GM19463 (cell line): ENCODE data around the gene NUDCD3.
"Not testable (repeated sequence)": the region's sequence is repeated elsewhere in the genome, so short reads cannot be mapped to it uniquely, and the experiment has no call there.

Experiments
- ATAC-seq: cut with Tn5 transposase; IDR thresholded peaks from one replicate; pipeline ENCODE4 v1.9.1; 2021; ENCODE audit warnings: mild to moderate bottlenecking, moderate library complexity; ENCODE audit not compliant: unreplicated experiment

The NUDCD3 gene

GRCh38 chr7:44518761-44519160, 28.3 kb upstream of the NUDCD3 start:
- no peak for ATAC-seq

- ATAC-seq, result no peak
These were observed 26.7 kb upstream of the NUDCD3 start for GRCh38 chr7:44517175-44517574.

- ATAC-seq, result no peak
These were observed 25.3 kb upstream of the NUDCD3 start for GRCh38 chr7:44515590-44516268.

GRCh38 chr7:44512736-44513135, 22.3 kb upstream of the NUDCD3 start:
- no peak for ATAC-seq

GRCh38 chr7:44511863-44512468, 21.5 kb upstream of the NUDCD3 start:
- no peak for ATAC-seq

- no peak for ATAC-seq
These were observed 20.8 kb upstream of the NUDCD3 start for GRCh38 chr7:44511236-44511635.

- ATAC-seq, result no peak
These were observed 18.0 kb upstream of the NUDCD3 start for GRCh38 chr7:44508328-44509030.

- ATAC-seq, result not testable (repeated sequence)
These were observed 16.3 kb upstream of the NUDCD3 start for GRCh38 chr7:44506592-44507288.

- no peak for ATAC-seq
These were observed 15.1 kb upstream of the NUDCD3 start for GRCh38 chr7:44505595-44505994.

GRCh38 chr7:44498230-44498954, 7.9 kb upstream of the NUDCD3 start:
- no peak for ATAC-seq

- no peak for ATAC-seq
These were observed 6.9 kb upstream of the NUDCD3 start for GRCh38 chr7:44497155-44498027.

GRCh38 chr7:44496385-44496784, 5.9 kb upstream of the NUDCD3 start:
- no peak for ATAC-seq

GRCh38 chr7:44494960-44495359, 4.5 kb upstream of the NUDCD3 start:
- no peak for ATAC-seq

- ATAC-seq, result no peak
These were observed 771 bp upstream of the NUDCD3 start for GRCh38 chr7:44491229-44491628.

GRCh38 chr7:44489955-44490350, 505 bp downstream of the NUDCD3 start:
- ATAC-seq, result peak; percentile 19

GRCh38 chr7:44488955-44489354, 1.5 kb downstream of the NUDCD3 start:
- ATAC-seq, result no peak

- no peak for ATAC-seq
These were observed 3.8 kb downstream of the NUDCD3 start for GRCh38 chr7:44486693-44487092.

GRCh38 chr7:44486001-44486400, 4.5 kb downstream of the NUDCD3 start:
- ATAC-seq, result no peak

- no peak for ATAC-seq
These were observed 5.8 kb downstream of the NUDCD3 start for GRCh38 chr7:44484482-44485313.
